Activated gamma-delta T cell treated with anti-CD3 and anti-CD28 coated beads, Interleukin-2, amount 50 U/mL, for 16 hours (primary cell): ENCODE data around the gene CADPS2.
"Not testable (repeated sequence)": the region's sequence is repeated elsewhere in the genome, so short reads cannot be mapped to it uniquely, and the experiment has no call there.

Source experiments
- DNase-seq: peaks from one replicate; pipeline ENCODE4 v3.0.0-alpha.2; 2020; ENCODE audit warnings: low read depth

CADPS2 gene

DNA sequence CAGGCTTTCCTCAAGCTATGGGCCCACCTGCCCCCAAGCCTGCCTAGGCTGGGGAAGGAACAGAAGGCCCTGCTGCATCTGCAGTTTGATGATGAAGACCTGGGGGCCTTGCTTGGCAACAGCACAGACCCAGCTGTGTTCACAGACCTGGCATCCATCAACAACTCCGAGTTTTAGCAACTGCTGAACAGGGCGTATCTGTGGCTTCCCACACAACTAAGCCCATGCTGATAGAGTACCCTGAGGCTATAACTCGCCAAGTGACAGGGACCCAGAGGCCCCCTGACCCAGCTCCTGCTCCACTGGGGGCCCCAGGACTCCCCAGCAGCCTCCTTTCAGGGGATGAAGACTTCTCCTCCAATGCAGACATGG is 36.3 kb downstream of the CADPS2 start:
- no peak for DNase-seq

DNA sequence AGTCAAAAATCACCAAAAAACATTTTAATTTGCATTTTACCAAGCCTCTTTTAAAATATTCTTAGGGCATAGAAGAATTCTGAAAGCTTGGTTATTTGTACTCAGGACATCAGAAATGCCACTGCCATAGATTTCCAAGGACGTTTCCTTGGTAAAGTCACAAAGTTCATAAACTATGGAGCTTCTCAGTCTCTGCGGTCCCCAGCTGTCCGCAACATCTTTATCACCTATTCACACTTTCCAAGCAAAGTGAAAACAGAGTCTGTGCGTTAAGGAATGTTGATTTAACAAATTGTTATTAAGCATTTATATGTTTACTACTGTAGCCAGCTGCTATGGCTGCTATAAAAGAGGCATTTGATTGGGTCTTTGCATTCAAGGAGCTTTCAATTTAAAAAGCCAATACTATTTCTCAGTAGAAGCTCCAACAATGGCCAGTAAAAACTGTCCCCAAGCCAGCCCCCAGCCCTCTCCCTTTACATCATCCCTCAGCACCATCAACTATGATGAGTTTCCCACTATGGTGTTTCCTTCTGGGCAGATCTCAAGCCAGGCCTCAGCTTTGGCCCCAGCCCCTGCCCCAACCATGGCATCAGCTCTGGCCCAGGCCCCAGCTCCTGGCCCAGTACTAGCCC is 36.8 kb downstream of the CADPS2 start:
- DNase-seq = no peak

DNA sequence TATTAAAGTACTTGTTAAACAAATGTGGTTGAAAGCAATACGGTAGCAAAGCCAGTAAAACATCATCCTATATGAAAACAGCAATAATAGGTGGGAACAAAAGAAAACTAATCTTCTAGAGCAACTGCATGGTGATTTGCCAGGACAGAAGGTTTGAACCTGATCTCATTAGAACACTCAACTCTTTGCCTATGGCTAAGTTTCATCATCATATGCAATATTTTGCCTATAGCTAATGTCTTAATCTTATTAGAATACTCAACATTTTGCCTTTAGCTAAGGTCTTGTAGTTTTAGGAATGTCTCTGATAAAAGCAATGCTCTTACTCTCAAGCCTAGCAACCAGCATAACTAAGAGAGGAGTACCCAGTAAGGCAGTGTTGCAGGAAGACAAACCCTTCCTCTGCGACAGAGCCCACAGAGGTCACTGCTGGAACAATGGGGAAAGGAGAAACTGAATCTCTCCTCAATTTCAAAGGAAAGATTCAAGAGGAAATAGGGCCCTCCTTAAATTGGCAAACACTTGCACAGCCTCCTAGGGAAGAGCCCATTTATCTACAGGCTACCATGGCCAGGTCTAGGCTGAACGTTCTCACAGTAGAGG is 38.3 kb downstream of the CADPS2 start:
- no peak for DNase-seq

DNA sequence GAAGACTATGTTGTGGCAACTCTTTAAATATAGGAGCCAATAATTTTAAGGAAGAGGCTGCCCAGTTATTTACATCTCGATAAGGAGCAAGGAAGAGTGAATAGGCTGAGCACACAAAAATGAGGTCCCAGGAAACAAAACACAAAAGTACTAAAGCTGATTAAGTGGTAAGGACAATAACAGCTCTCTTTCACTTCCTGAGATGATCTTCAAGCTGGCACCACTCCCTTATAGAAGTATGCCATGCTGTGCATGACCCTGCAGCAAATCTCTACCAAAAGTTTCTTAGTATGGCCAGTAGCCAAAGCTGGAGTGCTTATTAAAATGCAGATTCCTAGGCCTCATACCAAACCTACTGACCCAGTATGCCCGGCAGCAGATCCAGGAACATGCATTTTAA is 39.7 kb downstream of the CADPS2 start:
- no peak for DNase-seq

DNA sequence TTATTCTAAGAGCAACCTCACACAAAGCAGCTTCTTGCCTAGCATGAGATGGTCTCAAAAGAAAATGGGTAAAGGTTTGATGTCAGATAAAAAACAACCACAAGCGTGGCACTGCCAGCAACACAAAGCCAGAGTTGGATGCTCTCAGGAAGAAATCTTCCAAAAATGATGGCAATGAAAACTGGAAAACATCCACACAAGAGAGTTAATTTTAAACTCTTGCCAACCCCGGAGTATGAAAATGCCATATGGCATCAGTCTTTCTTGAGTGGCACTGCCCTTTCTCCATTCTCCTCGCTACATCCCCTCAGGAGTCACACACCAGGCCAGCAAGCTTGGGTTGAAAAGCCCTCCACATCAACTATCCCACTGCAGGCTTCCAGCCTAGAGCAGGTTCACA is 41.0 kb downstream of the CADPS2 start:
- DNase-seq = no peak

DNA sequence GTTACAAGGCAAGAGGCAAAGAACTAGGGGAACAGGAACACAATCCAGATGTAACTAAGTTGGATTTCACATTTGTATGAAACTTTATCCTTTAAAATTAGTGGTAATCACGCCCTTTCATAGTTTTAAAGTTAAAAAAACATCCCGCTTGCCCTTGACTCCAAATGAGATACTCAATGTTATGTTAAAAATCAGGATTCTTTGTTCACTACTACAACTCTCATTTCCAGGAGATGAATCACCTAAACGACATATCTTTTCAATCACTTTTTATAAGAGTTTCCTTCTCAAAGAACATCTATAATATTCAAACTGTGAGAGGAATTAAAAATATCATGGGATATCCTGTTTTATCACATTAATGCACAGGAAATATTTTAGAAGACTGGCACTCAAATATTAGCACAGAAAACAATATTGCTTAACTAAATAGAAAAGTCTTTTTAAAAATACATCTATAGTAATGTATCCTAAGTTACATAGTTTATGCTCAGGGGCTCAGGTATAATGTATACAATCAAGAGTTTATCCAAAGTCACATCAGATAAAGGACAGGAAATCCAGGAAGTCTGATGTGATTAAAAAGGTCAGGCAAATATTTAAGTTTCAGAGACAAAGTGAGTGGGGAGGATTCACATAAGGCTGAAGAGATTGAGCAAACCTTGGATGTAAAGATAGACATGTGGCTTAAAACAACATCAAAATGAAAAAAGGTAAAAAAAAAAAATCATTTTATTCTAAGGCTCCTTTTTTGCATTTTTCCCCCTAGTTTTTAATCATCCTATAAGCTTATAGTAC is 41.9 kb downstream of the CADPS2 start:
- DNase-seq = no peak

DNA sequence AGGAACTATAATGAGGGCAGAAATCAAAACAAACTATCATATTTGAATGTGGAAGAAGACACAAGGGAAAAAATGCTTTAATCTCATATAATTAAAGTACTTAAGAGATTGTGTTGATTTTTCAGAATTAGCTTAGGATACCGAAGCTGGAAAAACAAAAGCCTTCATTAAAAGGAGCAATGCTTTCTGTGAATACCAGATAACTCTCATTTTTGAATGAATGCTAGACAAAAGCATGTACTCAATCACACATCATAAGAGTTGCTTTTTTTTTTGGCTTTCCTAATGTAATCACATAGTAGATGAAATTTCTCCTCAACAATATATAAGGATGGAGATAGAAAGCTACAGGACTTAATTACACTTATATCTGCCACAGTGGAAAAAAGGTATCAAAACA is 43.3 kb downstream of the CADPS2 start:
- DNase-seq = no peak

DNA sequence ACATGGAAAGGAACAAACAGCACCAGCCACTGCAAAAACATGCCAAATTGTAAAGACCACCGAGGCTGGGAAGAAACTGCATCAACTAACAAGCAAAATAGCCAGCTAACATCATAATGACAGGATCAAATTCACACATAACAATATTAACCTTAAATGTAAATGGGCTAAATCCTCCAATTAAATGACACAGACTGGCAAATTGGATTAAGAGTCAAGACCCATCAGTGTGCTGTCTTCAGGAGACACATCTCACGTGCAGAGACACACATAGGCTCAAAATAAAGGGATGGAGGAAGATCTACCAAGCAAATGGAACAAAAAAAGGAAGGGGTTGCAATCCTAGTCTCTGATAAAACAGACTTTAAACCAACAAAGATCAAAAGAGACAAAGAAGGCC is 50.0 kb downstream of the CADPS2 start:
- not testable (repeated sequence) for DNase-seq

DNA sequence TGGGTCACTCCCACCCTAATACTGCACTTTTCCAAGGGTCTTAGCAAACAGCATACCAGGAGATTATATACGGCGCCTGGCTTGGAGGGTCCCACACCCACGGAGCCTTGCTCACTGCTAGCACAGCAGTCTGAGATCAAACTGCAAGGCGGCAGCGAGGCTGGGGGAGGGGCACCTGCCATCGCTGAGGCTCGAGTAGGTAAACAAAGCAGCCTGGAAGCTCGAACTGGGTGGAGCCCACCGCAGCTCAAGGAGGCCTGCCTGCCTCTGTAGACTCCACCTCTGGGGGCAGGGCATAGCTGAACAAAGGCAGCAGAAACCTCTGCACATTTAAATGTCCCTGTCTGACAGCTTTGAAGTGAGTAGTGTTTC is 51.7 kb downstream of the CADPS2 start:
- DNase-seq = not testable (repeated sequence)

DNA sequence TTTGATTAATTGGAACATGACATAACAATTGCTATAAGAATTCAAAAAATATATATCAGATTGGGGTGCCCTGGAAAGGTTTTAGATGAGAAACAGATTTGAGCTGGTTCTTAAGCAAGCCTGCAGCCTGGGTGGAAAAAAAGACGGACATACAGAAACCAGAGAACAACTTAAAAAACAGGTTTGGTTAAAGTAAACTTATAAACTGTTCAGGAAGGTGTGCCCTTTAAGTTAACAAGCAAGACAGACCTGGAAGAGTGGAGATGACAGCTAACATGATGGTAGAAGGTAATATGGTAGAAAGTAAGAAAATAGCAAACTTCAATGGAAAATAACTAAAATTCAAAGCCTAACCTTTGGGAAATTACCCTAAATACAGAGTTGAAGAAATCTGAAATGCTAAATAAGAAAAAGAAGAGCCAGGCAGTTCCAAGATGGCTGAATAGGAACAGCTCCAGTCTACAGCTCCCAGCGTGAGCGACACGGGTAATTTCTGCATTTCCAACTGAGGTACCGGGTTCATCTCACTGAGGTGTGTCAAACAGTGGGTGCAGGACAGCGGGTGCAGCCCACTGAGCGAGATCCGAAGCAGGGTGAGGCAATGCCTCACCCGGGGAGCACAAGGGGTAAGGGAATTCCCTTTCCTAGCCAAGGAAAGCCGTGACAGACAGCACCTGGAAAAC is 52.2 kb downstream of the CADPS2 start:
- no peak for DNase-seq

DNA sequence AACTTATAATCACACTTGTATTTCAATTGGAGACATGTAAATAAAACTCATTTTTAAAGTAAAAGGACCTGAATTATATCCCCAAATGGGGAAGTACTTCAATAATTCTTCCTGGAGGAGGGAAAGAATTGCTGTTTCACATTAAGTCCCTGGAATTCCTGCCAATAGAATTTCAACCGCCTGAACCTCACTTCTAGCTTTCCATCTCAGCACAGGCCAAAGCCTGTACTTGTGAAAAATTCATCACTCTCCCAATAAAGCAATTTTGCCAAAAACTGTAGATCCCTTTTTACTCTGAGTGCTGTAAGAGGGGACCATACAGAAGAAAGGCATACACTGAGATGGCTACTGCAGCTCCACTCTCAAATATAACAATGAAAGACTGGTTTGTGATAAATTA is 54.8 kb downstream of the CADPS2 start:
- no peak for DNase-seq

DNA sequence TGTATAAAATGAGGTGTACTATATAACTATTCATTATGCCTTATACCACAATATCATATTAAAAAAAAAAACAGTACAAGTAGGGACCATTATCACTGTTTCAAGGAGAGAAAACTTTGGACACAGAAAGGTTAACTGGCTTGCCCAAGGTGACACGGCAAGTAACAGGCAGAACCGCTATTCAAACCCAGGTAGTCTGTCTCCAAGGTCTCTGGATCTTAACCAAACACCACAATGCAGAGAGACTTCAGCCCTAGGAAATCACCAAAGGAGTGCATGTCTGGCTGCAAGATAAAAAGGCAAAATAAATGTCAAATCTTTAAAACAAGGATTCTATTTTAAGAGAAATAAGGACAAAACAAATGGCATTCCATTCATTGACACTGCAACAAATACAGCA is 56.3 kb downstream of the CADPS2 start:
- DNase-seq = no peak

DNA sequence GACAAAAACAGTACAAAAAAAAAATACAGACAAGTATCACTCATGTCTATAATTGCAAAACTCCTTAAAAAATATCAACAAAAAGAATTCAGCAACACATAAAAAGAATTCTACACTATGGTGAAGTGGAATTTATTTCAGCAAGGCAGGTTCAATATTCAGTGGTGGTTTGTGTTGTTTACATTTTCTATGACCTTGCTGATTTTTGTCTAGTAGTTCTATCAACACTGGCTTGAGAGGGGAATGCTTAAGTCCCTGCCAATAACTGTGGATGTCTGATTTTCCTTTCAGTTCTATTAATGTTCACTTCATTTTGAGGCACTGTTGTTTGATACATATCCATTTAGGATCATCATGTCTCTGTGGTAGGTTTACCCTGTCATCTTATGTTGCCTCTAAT is 58.5 kb downstream of the CADPS2 start:
- no peak for DNase-seq

DNA sequence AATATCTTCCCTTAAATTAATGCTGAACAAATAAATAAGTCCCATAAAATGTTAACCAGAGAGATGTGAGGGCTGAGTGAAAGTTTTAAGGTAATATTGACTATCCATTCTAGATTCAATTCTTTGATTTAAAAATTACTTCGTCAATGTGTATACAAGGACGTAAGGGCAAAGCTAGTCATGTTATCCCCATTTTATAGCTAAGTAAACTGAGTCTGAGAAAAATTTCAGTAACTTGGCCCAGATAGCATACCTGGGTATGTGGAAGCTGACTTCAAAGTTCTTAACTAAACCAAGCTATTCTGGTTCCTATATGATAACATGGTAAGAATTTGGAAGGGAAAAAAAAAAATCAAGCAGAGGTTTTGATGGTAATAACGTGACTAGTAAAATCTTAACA is 72.4 kb downstream of the CADPS2 start:
- DNase-seq = no peak

DNA sequence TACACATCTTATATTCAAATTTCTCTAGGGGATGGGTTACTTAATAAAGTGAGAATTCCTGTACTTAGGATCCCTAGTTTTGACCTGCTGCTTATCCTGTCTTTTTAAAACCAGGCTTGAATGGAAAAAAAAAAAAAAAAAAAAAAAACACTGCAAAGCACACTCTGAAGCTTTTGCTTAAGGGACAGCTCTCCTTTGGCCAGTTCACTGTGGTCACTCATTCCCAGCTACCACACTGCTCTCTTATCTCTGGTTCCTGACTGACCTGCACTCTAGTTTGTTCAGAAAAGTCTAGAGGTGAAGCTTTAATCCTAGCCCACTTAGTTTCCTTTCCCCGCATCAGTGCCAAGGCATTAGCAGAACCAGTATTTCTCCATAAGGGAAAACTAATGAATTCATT is 82.4 kb downstream of the CADPS2 start:
- DNase-seq = no peak

DNA sequence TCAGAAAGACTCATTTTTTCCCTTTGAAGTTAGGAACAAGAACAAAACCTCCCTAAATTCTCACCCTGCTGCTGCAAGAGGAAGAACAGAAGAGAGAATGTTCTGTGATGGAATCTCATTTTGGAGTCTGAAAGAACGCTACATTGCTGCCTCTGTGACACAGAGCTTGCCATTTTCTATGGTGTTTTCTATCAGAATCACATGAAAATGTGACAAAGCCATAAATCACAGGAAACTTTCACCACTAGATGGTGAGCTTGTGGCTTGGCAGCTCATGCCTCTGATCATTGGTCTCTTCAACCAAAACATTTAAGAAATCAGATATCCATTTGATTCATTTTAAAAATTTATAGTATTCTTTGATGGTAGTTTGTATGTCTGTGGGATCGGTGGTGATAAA is 82.9 kb downstream of the CADPS2 start:
- no peak for DNase-seq

DNA sequence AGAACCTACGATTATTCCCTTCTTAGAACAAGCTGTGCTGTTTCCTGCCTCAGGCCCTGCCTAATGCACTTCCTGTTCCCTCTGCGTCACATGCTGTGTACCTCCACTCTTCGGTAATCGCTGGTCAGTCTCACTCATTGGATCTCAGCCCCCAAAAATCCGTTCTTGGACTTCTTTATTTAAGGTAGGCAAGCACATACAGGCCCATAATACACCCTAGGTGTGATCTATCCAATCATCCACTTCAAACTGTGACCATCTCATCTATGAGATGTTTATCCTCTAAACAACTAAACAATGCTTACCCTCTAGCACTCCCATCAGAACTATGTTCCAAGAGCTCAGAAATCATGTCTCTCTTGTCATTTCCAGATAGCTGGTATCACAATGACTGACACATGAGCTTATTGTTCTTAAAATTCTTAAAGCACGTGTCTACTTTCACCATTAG is 83.9 kb downstream of the CADPS2 start:
- no peak for DNase-seq

DNA sequence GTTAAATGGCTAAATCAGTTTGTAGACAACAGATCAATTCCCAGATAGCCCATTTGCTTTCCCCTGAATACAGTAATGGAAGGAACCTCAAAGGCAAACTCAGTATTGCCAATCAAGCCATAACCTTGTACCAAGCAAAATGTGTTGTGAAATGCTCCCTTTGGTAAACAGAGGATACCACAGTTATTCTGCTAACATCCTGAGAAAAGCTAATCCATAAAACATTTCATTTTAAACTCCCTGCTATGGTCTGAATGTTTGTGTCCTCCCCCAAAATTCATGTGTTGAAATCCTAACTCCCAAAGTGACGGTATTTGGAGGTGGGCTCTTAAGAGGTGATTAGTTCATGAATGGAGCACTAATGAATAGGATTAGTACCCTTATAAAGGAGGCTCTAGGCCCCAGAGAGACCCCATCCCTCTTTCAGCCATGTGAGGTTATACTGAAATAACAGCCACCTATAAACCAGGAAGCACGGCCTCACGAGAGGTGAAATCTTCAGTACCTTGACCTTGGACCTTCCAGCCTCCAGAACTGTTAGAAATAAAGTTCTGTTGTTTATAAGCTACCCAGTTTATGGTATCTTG is 94.2 kb downstream of the CADPS2 start:
- DNase-seq = no peak

DNA sequence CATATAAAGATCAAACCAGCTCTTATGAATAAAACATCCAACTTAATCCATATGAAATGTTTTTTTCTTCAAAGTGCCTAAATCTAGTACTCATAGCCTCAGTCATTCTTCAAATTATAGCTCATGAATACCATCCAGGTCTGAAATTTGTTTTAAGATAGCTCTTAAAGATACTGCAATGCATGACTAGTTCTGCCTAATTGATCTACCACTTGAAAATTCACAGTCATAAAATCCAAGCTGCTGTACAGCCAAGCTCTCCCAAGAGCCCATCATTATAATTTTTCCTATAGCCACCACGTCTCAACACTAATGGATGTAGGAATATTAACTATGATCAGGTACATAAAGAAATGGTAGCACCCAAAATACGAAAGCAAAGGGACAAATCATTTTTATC is 95.7 kb downstream of the CADPS2 start:
- no peak for DNase-seq

DNA sequence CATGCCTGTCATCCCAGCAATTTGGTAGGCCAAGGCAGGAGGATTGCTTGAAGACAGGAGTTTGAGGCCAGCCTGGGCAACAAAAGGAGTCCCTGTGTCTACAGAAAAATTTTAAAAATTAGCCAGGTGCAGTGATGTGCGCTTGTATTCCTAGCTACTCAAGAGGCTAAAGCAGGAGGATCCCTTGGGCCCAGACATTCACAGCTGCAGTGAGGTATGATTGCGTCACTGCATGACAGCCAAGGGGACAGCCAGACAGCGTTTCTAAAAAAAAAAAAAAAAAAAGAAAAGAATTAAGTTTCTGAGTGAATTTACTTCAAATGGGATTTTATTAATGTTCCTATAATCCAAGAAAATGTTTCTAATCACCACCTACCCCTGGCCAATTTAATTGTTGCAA is 96.1 kb downstream of the CADPS2 start:
- no peak for DNase-seq

DNA sequence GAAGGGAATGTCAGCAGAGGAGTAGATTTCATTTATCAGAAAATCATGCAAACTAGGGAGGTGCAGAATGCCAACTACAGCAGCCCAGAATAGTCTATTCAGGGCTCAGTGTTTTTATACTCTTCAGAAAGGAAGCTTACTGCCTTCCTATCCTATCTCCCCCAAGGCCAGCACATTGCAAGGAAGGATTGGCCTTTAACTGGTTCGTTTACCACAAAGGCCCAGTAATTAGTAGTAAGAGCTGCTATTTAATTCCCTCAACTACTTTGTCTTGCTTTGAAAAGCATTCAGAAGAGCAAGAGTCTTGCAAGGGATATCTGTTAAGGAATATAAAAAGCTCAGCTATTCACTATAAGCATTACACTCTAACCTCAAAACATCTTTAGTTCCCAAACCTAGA is 97.1 kb downstream of the CADPS2 start:
- no peak for DNase-seq

DNA sequence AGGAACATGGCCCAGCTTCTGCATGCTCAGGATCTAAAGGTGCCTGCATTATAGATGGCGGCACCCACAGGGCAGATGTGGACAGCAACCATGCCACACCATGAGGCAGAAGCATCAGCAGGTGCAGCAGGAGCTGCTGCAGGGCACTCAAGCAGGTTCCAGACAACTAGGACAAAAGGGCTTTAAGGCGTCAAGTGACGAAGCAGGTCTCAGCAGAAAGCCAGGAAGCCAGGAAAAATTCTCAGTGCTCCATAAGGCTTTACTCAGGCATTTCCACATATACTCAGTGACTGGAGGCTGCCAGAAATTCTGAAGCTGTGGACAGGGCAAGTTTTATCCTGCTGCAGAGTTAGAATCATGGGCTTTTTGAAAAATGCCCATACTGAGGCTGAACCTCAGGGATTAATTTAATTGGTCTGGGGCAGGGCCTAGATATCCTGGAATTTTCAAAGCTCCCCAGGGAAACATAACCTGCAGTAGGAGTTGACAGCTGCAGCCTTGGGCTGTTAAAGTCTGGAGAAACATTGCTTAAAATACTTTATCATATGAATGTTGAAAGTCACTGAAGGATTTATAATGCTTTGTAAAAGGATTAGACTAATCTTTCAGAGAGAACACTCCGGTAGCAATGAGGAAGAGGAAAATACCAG is 115.4 kb downstream of the CADPS2 start:
- DNase-seq = no peak
